Stimulated activated CD8-positive, alpha-beta memory T cell treated with anti-CD3 and anti-CD28 coated beads, Interleukin-4, amount 100 ng/mL, for 24 hours (primary cell): ENCODE data around the gene PRRX2.
A peak's percentile ranks its signal among the peaks of the same experiment; 100 is the strongest.

Source experiments
- DNase-seq: peaks from one replicate; pipeline ENCODE4 v3.0.0-alpha.2; 2020; ENCODE audit warnings: low read depth

The PRRX2 gene

DNA sequence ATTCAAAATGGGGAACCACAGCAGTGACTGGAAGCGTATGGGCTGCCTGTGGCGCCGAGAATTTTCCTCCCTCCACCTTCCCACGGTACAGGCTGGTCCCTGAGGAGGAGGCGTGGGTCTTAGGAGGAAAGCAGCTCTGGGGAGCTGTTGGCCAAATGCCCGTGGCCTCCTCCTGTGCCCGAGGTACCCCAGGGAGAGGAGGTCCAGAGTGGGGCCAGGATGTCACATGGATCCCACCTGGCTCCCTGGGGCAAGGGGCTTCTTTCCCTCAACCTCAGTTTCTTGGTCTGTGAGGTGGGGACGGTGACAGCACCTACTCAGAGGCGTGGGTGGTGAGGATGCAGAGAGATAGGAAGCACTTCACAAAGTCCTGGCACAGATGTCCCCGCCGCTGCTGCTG, 16.5 kb downstream of the PRRX2 start:
- no peak for DNase-seq

DNA sequence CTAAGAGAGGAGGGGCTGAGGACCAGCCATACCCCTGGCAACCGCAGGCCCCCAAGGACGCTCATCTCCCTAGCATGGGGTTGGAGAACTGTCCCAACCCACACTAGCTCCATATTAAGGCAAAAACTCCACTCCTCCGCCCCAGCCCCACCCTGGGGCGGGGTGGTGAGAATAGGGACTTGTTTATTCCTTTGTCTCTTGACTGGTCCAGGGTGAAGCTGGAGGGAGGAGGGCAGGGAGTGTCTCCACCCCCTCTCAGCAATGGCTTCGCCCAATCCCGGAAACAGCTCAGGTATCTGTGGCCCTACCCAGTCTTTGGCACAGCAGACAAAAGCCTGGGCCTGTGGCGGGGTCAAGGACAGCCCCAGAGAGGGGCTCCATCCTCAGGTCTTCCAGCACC, 16.9 kb downstream of the PRRX2 start:
- DNase-seq: no peak

DNA sequence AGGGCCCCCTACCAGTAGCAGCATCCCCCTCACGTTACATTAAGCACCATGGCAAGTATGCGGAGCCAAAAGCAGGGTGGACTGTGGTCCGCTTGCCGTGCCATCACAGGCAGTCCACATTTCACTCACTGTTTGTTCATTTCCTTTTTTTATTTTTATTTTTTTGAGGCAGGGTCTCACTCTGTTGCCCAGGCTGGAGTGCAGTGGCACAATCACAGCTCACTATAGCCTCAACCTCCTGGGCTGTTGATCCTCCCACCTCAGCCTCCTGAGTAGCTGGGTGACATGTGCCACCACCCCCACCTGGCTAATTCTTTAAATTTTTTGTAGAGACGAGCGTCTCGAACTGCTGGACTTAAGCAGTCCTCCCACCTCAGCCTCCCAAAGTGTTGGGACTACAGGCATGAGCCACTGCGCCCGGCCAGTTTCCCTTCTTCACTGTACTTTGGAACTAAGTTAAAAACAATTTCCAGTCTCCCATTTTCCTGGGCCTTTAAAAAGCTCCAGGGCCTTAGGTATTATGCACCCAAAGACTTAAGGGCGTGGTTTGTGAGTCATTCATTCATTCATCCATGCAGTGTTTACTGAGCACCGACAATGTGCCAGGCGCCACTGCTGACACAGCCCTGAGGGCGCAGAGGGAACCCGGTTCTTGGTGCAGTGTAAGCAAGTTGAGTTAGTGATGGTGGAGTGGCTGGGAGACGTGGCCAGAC, 19.9 kb downstream of the PRRX2 start:
- DNase-seq: no peak

DNA sequence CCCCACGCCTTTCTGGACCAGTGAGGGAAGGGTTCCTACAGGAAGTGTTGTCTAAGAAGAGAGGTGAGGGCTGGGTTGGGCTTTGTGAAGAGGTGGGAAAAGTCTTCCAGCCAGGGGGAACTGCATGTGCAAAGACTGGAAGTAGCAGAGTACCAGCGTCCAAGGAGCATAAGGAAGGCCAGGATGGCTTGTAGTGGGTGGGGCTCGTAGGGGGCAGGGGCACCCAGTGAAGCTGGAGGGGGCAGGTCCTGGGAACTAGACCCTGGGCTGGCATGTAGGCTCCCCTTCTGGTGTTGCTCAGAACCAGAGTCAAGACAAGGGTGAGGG, 20.4 kb downstream of the PRRX2 start:
- no peak for DNase-seq

DNA sequence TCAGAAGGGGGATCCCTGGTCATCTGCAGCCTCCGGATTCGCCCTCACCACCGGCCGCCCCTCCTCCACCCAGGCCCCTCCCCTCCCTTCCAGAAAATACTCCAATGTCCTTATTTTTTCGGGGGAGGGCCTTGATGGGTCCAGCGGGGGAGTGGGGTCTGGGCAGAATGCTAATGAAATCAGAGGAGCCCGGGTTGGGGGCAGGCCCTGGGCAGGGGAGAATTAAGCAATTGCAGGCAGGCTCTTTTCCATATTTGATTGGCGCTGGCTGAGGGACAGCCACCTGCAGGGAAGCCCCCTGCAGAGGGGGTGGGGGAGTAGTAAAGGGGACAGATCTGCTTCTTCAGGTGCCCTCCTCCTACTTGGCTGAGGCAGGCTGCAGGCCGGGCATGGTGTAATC, 21.3 kb downstream of the PRRX2 start:
- no peak for DNase-seq

DNA sequence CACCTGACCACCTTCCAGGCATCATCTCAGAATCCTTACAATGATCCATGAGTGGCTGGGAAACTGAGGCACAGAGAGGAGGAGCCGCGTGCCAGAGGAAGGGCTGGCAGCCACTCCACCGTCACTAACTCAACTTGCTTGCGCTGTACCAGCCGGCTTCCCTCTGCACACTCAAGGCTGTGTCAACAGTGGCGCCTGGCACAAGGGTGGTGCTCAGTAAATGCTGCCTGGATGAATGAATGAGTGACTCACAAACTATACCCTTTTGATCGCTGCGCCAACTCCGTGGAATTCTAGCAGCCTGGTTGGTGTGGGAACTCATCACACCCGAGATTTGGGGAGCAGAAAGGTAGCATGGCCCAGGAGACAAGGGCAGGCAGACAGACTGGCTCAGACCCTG, 21.9 kb downstream of the PRRX2 start:
- DNase-seq: no peak

DNA sequence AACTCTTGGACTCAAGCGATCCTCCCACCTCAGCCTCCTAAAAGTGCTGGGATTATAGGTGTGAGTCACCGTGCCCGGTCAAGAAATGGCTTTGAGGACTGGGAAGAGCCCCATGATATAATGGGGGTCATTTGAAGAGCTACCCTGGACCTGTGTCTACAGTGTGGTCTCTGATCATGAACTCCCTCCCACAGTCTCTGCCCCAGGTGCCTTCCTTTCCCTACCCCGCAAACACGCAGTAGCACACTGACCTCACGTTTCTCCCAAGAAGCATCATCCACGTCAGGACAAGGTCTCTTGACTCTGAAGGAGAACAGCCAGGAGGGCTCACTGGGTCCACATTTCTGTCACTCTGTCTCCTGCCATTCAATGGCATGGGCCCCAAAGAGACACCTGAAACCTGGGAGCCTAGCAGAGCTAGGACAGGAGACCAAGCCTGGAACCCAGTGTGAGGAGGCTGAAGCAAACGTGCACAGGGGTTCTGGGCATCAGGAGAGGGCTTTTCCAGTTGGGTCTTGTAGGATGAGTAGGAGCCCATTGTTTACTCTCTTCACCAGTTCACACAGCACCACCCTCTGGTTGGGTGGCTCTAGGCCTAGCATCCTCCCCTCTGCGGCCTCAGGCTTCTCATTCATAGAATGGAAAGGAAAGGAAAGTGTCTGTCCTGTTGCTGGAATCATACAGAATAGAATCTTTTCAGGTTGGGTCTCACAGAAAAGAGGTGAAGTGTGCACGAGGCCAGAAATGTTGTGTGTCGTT, 23.0 kb downstream of the PRRX2 start:
- DNase-seq: no peak

DNA sequence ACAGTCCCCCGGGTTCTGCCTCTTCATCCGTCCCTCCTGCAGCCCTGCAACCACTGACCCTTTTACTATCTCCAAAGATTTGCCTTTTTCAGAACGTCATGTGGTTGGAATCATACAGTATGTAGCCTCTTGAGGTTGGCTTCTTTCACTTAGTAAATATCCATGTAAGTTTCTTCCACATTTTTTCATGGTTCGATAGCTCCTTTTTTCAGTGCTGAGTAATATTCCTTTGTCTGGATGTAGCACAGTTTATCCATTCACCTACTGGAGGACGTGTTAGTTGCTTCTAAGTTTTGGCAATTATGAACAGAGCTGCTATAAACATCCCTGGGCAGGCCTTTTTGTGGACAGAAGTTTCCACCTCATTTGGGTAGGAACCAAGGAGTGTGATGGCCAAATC, 27.1 kb downstream of the PRRX2 start:
- DNase-seq: no peak

DNA sequence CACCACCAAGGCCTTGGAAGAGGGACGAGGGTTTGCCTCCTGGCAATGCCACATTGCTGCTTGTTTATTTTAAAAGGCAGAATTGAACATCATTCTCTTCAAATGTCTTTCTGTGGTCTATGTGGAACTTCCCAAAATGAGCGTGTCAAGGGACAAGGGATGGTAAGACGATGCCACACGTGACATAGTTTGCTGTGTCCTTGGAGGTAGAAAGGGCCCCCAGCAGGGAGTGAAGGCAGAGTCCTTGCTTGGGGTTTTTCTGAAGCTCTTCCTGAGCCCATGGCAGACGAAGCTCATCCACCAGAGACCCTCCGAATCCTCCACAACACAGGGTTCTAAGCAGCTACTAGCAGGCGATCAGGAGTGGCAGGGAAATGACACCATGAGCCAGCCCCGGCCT, 28.3 kb downstream of the PRRX2 start:
- no peak for DNase-seq

DNA sequence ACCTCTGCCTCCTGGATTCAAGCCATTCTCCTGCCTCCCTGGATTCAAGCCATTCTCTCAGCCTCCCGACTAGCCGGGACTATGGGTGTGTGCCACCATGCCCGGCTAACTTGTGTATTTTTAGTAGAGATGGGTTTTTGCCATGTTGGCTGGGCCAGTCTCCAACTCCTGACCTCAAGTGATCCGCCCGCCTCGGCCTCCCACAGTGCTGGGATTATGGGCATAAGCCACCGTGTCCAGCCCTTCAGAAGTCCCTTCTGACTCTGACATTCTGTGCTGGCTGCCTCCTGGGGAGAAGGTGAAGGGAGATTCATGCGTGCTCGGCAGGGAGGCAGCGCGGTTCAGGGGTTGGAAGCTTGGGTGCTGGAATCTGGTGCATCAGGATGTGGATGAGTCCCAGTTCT, 28.8 kb downstream of the PRRX2 start:
- DNase-seq: no peak

DNA sequence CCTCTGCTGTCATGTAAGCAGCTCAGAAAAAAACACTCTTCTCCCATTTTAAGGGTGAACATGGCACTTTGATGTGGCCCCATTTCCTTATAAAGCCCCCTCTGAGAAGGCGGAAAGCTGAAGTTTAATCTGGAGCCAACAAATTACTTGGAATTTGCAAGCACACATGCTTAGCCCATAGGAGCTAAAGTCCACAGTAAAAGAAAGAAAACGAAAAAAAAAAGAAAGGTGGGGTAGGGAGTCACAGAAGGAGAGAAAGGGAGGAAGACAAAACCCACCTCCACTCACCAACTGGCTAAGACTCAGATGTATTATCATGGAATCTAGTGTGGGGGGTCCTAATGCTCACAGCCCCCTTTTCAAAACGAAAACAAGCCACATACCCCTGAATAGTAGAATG, 30.4 kb downstream of the PRRX2 start:
- no peak for DNase-seq

DNA sequence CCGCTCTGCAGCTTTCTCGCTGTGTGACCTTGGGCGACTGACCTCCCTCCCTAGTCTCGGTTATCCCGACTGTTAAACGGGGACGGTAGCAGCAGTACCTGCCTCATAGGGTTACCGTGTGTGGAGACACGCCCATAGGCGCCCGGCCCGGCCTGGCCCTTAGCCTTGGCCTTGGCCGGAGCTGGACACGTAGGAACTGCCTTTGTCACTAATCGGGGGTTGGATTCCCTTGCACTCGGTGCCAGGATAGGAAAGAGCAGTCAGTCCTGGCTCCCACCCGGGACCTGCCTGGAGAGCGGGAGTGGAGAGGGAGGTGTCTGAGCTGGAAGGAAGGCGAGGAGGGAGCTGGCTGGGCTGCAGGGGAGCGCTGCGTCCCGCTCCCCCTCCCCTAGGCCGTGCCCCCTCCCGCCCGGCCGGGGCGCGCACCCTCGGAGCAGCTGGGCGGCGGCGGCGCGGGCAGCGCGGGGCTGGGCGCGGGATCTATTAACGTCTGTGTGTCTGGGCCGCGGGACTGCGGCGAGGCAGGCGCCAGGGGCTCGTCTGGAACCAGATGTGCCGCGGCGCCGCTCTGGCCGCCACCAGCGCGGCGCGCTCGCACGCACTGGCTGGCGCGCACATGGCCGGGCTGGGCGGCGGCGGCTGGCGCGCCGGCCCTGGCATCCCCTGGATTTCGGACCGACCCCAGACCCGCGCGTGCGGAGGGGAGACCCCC, 31.7 kb downstream of the PRRX2 start:
- no peak for DNase-seq

DNA sequence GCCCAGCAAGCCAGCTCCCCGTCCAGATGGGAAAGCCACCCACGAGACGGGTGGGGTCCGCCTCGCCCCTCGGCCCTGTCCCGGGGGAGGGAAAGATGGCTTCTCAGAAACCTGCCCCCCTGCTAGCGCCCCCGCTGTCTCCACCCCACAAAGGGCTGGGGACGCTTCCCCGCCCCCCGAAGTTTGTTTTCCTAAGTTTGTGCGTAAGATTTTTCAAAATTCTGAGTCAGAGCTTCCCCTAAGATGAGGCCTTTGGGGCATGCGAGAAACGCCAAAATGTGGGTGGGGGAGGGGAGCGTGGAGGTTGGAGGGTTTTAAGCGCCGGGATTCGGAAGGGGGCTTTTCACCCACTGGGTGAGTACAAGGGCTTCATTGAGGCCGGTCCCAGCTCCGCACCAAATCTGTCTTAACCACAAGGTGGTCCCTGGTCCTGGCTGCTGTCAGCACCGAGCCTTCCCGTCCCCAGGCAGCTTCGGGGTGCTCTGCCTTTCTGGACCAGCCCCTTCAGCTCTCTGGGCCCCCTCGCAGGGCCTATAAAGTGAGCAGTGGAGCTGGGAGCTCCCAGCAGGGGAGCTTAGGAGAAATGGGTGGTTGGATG, 32.3 kb downstream of the PRRX2 start:
- peak; percentile 24 for DNase-seq

DNA sequence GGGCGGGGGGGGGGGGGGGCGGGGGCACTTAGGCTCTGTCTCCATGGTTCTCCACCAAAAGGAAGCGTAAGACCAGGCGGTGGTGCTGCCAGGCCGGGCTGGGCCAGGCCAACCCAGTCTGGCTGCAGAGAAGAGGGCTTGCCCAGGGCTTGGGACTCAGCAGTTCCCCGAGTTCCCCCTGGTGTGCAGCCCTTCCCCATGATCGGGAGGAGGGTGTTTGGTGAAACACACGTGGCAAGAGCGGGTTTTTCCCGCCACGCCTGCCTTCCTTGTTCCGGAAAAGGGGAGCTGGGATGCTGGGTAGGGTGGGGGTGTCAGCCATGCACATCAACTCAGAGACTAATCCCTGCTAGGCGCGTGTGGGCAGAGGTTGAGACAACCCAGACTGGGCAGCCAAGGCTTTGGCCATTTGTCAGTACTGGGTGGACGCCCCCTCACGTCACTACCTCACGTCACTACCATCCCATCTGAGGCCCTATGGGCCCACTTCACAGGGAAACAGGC, 32.9 kb downstream of the PRRX2 start:
- DNase-seq: no peak

DNA sequence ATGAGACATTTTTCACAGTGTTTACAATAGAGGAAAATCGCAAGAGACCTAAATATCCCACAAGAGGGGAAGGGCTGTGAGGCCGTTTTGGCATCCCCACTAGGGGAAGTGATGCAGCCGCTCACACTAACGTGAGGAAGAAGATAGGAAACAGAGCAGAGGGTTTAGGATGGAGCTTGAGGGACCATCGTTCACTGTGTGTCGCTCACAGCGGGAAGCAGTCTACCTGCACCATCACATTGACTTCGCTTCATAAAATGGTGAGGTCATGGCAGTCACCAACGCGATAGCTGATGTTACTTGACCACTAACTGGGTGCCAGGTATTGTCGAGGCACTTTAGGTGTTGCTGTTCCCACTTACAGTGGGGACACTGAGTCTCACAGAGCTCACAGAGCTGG, 35.6 kb downstream of the PRRX2 start:
- DNase-seq: no peak

DNA sequence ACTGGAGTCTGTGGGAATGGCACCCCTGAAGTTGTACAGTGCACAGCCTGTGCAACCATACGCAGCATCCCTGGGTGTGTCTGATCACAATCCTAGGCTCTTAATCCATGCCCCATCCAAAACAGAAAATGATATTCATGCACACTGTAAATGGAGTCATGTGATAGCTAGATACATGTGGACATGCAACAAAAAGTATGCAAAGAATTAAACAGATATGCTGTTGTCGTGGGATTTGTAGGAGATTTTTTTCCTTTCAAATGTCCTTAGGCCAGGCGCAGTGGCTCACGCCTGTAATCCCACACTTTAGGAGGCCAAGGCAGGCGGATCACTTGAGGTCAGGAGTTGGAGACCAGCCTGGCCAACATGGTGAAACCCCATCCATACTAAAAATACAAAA, 36.1 kb downstream of the PRRX2 start:
- no peak for DNase-seq

DNA sequence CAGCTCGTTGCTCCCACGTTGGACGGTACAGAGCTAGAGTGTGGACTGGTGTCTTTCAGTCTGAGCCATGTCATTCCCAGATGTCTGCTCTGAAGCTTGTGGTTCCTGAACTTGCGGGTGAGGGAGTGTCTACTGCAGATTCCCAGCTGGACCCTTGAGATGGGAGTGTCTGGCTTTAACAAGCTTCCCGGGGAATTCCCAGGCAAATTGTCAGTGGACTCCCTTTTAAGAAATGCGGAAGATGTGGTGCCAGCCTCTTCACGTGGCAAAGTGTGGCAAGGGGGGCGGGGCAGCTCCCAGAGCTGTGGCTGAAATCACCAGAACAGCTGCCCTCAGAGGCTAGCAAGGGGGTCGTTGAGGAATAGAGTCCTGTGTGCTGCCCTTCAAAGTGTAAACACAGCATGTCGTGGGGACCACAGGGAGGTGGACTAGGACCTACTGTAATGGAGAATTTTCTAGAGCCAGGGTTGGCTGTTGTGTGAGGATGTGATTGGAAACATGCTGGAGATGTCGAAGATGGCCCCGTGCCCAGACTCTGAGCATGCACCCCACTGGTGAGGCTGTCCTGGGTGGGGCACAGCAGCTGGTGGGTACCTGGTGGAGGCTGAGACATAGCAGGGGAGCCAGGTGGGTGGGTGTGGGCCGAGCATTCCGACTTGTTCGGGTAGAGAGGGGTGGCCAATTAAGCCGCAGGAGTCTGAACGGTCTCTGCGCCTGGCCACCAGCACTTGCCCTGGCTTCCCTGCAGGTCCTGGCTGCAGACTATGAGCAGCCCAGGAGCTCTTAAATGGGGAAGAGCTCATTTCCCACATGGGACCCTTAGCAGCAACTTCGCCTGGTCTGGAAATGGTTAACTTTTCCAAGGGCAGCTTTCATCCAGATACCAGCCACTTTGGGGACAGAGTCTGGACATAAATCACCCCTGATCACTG, 37.4 kb downstream of the PRRX2 start:
- no peak for DNase-seq

DNA sequence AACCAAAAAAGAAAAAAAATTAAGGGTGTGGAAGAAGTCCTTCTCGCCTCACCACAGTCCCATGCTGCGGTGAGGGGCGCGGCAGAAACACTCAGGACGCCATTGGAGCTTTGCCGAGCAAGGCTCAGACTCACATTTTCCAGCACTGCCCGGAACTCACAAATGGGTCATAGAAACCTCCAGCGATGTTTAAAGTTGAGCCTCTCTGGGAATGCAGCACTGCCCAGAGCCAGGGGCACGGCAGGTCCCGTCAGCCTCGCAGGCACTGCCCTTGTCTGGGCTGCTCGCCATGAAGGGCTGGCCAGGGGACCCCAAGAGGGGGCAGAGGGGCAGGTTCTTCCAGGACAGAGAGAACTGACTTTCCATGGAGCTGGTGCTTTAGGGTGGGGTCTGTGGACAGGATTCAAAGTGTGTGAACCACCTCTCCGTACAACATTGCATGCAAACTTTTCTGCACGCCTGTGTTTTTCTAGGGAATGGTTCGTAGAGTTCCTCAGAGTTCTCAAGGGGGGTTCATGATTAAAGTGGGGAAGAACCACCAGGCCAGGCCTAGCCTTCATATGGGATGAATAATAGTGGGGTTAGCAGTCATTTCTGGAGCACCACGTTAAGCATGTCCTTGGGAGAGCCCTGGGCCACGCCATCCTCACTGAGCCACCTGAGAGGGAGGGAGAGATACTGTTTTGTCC, 38.4 kb downstream of the PRRX2 start:
- no peak for DNase-seq

DNA sequence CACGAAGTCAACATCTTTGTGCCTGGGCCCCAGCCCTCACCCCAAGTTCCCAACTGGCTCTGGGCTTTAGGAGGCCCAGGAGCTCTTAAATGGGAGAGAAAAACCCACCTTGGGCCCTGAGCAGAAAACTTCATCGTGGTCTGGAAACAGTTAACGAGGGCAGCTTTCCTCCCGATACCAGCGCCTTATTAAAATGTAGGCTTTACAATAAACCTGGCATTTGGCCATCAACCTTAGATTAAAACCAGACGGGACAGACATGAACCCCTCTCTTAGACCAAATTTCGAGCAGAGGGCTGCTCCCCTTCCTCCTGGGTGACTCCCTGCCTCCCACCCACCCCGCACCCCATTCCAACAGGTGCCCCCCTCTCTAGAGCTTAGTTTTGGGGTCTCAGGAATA, 39.4 kb downstream of the PRRX2 start:
- DNase-seq: no peak

DNA sequence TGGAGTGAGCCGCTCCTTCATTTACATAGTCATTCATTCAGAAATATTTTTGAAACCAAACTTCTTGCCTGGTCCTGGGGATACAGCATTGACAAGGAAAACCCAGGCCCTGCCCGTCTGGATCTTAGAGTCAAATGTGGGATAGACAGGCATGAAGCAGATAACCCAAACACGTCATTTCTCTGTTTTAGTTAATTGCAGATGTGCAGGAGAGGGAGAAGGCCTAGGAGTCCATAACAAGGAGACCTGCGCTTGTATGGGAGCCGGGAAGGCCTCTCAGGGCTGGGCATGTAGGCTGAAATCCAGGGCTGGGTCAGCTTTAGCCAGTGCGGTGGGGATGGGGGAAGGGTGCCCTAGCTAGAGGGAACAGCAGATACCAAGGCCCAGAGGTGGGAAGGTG, 43.3 kb downstream of the PRRX2 start:
- DNase-seq: no peak
